HEK293 (cell line): Measurements from ENCODE around the gene HIP1.

Experiments used
- SALL2 ChIP-seq: fragments of 450-650 bp; formaldehyde crosslinking; IDR thresholded peaks from 2 replicates; pipeline ENCODE4 v1.5.0; 2017; ENCODE audit warnings: missing biosample characterization, mild to moderate bottlenecking, missing genetic modification characterization, borderline replicate concordance
- YY1 ChIP-seq: fragments of 450-650 bp; formaldehyde crosslinking; IDR thresholded peaks from 2 replicates; pipeline ENCODE4 v1.5.1; 2018; ENCODE audit warnings: missing biosample characterization, missing genetic modification characterization
- ZNF223 ChIP-seq: fragments of 450-650 bp; formaldehyde crosslinking; IDR thresholded peaks from 2 replicates; pipeline ENCODE4 v1.5.1; 2016; ENCODE audit warnings: missing biosample characterization, missing genetic modification characterization
- TF ChIP-seq, protein P1 (sequence below): fragments of 450-650 bp; formaldehyde crosslinking; IDR thresholded peaks from 2 replicates; pipeline ENCODE4 v1.5.1; 2016; ENCODE audit warnings: missing biosample characterization, missing genetic modification characterization
- TF ChIP-seq, protein P2 (sequence below): fragments of 450-650 bp; formaldehyde crosslinking; IDR thresholded peaks from 2 replicates; pipeline ENCODE4 v1.5.1; 2016; ENCODE audit warnings: missing biosample characterization, missing genetic modification characterization
- TF ChIP-seq, protein P3 (sequence below): fragments of 450-650 bp; IDR thresholded peaks from 2 replicates; pipeline ENCODE4 v1.5.1; 2018; ENCODE audit warnings: missing biosample characterization, missing genetic modification characterization
- TF ChIP-seq, protein P4 (sequence below): fragments of 450-650 bp; formaldehyde crosslinking; IDR thresholded peaks from 2 replicates; pipeline ENCODE4 v1.5.1; 2016; ENCODE audit warnings: missing biosample characterization, missing genetic modification characterization

DNA sequence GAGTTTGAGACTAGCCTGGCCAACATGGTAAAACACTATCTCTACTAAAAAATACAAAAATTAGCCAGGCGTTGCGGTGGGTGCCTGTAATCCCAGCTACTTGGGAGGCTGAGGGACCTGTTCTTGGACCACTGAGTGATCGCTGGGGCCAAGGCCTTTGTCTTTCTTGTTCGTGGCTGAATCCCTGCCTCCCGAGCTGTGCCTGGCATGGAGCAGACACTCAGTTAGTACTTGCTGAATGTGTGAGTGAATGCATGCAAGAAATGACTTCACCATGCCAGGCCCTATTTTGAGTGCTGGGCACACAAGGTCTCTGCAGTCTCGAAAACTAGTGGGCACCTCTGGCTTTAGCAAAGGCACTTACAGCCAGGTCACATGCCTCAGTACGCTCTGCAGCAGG is 85.1 kb downstream of the HIP1 start:
- TF ChIP-seq, protein P1, sequence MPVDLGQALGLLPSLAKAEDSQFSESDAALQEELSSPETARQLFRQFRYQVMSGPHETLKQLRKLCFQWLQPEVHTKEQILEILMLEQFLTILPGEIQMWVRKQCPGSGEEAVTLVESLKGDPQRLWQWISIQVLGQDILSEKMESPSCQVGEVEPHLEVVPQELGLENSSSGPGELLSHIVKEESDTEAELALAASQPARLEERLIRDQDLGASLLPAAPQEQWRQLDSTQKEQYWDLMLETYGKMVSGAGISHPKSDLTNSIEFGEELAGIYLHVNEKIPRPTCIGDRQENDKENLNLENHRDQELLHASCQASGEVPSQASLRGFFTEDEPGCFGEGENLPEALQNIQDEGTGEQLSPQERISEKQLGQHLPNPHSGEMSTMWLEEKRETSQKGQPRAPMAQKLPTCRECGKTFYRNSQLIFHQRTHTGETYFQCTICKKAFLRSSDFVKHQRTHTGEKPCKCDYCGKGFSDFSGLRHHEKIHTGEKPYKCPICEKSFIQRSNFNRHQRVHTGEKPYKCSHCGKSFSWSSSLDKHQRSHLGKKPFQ (tag by site-specific recombination), result no peak
- TF ChIP-seq YY1 (tag by site-specific recombination) (no peak), SALL2 (tag by site-specific recombination) (no peak), ZNF223 (tag by site-specific recombination) (no peak)
- TF ChIP-seq, protein P2, sequence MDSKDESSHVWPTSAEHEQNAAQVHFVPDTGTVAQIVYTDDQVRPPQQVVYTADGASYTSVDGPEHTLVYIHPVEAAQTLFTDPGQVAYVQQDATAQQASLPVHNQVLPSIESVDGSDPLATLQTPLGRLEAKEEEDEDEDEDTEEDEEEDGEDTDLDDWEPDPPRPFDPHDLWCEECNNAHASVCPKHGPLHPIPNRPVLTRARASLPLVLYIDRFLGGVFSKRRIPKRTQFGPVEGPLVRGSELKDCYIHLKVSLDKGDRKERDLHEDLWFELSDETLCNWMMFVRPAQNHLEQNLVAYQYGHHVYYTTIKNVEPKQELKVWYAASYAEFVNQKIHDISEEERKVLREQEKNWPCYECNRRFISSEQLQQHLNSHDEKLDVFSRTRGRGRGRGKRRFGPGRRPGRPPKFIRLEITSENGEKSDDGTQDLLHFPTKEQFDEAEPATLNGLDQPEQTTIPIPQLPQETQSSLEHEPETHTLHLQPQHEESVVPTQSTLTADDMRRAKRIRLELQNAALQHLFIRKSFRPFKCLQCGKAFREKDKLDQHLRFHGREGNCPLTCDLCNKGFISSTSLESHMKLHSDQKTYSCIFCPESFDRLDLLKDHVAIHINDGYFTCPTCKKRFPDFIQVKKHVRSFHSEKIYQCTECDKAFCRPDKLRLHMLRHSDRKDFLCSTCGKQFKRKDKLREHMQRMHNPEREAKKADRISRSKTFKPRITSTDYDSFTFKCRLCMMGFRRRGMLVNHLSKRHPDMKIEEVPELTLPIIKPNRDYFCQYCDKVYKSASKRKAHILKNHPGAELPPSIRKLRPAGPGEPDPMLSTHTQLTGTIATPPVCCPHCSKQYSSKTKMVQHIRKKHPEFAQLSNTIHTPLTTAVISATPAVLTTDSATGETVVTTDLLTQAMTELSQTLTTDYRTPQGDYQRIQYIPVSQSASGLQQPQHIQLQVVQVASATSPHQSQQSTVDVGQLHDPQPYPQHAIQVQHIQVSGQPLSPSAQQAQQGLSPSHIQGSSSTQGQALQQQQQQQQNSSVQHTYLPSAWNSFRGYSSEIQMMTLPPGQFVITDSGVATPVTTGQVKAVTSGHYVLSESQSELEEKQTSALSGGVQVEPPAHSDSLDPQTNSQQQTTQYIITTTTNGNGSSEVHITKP, result no peak
- TF ChIP-seq, protein P3, sequence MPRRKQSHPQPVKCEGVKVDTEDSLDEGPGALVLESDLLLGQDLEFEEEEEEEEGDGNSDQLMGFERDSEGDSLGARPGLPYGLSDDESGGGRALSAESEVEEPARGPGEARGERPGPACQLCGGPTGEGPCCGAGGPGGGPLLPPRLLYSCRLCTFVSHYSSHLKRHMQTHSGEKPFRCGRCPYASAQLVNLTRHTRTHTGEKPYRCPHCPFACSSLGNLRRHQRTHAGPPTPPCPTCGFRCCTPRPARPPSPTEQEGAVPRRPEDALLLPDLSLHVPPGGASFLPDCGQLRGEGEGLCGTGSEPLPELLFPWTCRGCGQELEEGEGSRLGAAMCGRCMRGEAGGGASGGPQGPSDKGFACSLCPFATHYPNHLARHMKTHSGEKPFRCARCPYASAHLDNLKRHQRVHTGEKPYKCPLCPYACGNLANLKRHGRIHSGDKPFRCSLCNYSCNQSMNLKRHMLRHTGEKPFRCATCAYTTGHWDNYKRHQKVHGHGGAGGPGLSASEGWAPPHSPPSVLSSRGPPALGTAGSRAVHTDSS (tag by site-specific recombination), result no peak
- TF ChIP-seq, protein P4, sequence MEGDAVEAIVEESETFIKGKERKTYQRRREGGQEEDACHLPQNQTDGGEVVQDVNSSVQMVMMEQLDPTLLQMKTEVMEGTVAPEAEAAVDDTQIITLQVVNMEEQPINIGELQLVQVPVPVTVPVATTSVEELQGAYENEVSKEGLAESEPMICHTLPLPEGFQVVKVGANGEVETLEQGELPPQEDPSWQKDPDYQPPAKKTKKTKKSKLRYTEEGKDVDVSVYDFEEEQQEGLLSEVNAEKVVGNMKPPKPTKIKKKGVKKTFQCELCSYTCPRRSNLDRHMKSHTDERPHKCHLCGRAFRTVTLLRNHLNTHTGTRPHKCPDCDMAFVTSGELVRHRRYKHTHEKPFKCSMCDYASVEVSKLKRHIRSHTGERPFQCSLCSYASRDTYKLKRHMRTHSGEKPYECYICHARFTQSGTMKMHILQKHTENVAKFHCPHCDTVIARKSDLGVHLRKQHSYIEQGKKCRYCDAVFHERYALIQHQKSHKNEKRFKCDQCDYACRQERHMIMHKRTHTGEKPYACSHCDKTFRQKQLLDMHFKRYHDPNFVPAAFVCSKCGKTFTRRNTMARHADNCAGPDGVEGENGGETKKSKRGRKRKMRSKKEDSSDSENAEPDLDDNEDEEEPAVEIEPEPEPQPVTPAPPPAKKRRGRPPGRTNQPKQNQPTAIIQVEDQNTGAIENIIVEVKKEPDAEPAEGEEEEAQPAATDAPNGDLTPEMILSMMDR (tag by site-specific recombination), result no peak
